SU-DHL-6 (cell line): Measurements from ENCODE around the gene C1orf21.

Experiments
- EZH2phosphoT487 ChIP-seq: fragments of 200-600 bp; sonication (generic), shearing (Covaris generic); conservative IDR thresholded peaks from 2 replicates; pipeline ENCODE4 v1.6.1; 2018; ENCODE audit warnings: mild to moderate bottlenecking, antibody characterized with exemption, low read length, moderate library complexity, mixed read lengths
- TF ChIP-seq, protein P1 (sequence below): fragments of 200-600 bp; sonication (generic); IDR thresholded peaks from one replicate; pipeline ENCODE4 v1.5.1; 2017; ENCODE audit warnings: antibody characterized with exemption, mild to moderate bottlenecking, low read length, moderate library complexity; ENCODE audit not compliant: insufficient read depth, poor library complexity, severe bottlenecking

DNA sequence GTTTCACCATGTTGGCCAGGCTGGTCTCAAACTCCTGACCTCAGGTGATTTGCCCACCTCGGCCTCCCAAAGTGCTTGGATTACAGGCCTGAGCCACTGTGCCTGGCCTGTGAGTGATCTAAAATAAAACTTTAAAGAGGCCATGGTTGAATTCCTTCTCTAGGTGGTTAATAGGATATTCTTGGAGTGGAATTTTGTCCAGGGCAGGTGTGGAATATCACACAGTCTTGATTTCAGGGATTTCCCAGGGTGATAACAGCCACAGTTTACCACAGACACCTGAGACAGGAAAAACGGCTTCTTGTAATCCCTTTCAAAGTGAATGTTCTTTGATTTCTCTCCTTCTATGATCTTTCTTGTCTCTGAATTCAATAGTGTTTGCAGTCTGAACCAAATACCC lies 32.1 kb upstream of the C1orf21 start:
- TF ChIP-seq, protein P1, sequence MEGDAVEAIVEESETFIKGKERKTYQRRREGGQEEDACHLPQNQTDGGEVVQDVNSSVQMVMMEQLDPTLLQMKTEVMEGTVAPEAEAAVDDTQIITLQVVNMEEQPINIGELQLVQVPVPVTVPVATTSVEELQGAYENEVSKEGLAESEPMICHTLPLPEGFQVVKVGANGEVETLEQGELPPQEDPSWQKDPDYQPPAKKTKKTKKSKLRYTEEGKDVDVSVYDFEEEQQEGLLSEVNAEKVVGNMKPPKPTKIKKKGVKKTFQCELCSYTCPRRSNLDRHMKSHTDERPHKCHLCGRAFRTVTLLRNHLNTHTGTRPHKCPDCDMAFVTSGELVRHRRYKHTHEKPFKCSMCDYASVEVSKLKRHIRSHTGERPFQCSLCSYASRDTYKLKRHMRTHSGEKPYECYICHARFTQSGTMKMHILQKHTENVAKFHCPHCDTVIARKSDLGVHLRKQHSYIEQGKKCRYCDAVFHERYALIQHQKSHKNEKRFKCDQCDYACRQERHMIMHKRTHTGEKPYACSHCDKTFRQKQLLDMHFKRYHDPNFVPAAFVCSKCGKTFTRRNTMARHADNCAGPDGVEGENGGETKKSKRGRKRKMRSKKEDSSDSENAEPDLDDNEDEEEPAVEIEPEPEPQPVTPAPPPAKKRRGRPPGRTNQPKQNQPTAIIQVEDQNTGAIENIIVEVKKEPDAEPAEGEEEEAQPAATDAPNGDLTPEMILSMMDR, result no peak
- no peak for TF ChIP-seq EZH2phosphoT487
